Peyer's patch (tissue), 4 donors: ENCODE measurements around the gene CPSF7.

Experiments
- CTCF ChIP-seq, 6 experiments: fragments of 450-650 bp in 4 of 6; fragments of 200-600 bp in 2 of 6; sonication (generic) in 1 of 6; IDR thresholded peaks; one replicate each; pipeline ENCODE4 v1.5.1; 2017 to 2019; ENCODE audit warnings: antibody characterized with exemption in 6 of 6, mild to moderate bottlenecking in 3 of 6, moderate library complexity in 1 of 6
- POLR2A ChIP-seq, 2 donors: fragments of 450-650 bp; IDR thresholded peaks; one replicate each; pipeline ENCODE4 v1.5.1; 2017; ENCODE audit warnings: antibody characterized with exemption in 2 of 2, mild to moderate bottlenecking in 2 of 2, moderate library complexity in 2 of 2

- TF ChIP-seq CTCF (IDR thresholded peaks at IDR 0.05) (no peak), POLR2A (IDR thresholded peaks at IDR 0.05) (no peak)
Observed at GRCh38 chr11:61448552-61448927, 18.8 kb upstream of the CPSF7 start.
